Nephron (organoid): ENCODE results near the gene CEP192.

Experiments
- H3K27ac Mint-ChIP-seq, 3 experiments: 2 replicates each; pipeline ENCODE4 v1.8.0; 2020; ENCODE audit warnings: mixed read lengths in 3 of 3, mild to moderate bottlenecking in 2 of 3, moderate library complexity in 1 of 3
- H3K27me3 Mint-ChIP-seq: 2 replicates; pipeline ENCODE4 v1.8.0; 2021; ENCODE audit warnings: low read depth, mild to moderate bottlenecking, moderate library complexity, mixed read lengths
- H3K36me3 Mint-ChIP-seq: 2 replicates; pipeline ENCODE4 v1.8.0; 2020; ENCODE audit warnings: low read depth, mixed read lengths
- H3K4me1 Mint-ChIP-seq: 2 replicates; pipeline ENCODE4 v1.8.0; 2020; ENCODE audit warnings: mixed read lengths
- H3K4me3 Mint-ChIP-seq, 3 experiments: 2 replicates each; pipeline ENCODE4 v1.8.0; 2020; ENCODE audit warnings: mild to moderate bottlenecking in 3 of 3, mixed read lengths in 3 of 3, moderate library complexity in 2 of 3
- H3K9me3 Mint-ChIP-seq: 2 replicates; pipeline ENCODE4 v1.8.0; 2020; ENCODE audit warnings: mixed read lengths
- TF ChIP-seq, protein P1 (sequence below), 3 experiments: fragments of 200-600 bp; sonication (generic); IDR thresholded peaks; one replicate each; pipeline ENCODE4 v1.5.0; 2021; ENCODE audit warnings: antibody characterized with exemption in 3 of 3; ENCODE audit not compliant: unreplicated experiment in 3 of 3

Gene CEP192

DNA sequence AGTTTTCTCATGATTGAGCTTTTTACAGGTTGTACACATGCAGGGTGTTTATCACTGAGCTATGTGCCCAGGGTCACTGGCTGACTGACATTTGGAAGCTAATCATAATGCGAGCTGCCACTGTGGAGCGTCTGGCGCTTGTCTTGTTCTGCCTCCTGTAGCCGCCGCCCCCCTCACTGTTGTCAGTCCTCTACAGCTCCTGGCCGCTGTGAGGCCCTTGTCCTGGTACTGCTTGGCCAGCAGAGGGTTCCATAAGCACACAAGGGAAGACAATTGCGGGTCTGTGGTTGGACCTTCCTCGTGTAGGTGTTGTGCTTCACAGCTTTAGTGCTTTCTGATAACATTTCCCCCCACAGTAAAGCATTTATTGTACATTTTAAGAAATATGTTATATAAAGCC, 121.8 kb downstream of the CEP192 start:
- no peak overlapping the region for H3K27ac Mint-ChIP-seq

DNA sequence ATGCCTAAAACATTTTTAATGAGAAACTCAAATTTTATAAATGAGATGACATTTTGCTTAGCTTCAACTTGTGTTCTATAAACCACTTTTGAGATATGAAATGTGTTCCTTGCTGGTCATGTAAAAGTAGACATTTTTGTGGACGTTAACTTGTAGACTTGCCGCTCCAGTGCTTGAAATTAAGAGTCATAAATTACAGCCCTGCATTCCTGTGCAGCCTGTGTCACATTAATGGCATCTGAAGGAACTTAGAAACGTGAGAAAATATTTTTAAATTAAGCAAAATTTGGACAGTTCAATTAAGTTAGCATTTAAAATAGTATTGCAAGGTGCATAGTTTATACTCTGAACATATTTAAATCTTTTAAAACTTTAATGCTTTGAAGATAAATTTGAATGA, 129.1 kb downstream of the CEP192 start:
- Mint-ChIP-seq H3K4me1 (no peaks in the 10 kb centered on the region), H3K9me3 (no peaks in the 10 kb centered on the region), H3K36me3 (peaks cover 27% of the 10 kb centered on the region), H3K4me3 (no peak overlapping the region), H3K27ac (peak overlapping the region in 2 of 3 experiments; percentile 41 to 75), H3K27me3 (no peaks in the 10 kb centered on the region)
- TF ChIP-seq, protein P1, sequence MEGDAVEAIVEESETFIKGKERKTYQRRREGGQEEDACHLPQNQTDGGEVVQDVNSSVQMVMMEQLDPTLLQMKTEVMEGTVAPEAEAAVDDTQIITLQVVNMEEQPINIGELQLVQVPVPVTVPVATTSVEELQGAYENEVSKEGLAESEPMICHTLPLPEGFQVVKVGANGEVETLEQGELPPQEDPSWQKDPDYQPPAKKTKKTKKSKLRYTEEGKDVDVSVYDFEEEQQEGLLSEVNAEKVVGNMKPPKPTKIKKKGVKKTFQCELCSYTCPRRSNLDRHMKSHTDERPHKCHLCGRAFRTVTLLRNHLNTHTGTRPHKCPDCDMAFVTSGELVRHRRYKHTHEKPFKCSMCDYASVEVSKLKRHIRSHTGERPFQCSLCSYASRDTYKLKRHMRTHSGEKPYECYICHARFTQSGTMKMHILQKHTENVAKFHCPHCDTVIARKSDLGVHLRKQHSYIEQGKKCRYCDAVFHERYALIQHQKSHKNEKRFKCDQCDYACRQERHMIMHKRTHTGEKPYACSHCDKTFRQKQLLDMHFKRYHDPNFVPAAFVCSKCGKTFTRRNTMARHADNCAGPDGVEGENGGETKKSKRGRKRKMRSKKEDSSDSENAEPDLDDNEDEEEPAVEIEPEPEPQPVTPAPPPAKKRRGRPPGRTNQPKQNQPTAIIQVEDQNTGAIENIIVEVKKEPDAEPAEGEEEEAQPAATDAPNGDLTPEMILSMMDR (IDR thresholded peaks at IDR 0.05; ENCODE audit: unreplicated experiment in 3 of 3), result no peak

More for the DNA sequence above, 121.8 kb downstream of the CEP192 start:
- peaks cover 66% of the 10 kb centered on the region for H3K36me3 Mint-ChIP-seq
- no peaks in the 10 kb centered on the region for H3K4me1 Mint-ChIP-seq
- no peaks in the 10 kb centered on the region for H3K27me3 Mint-ChIP-seq
- peaks cover 12% of the 10 kb centered on the region for H3K9me3 Mint-ChIP-seq
- TF ChIP-seq, protein P1 (IDR thresholded peaks at IDR 0.05; ENCODE audit: unreplicated experiment in 3 of 3), result peak; percentile 45 to 75 (median 65)
- H3K4me3 Mint-ChIP-seq, result no peak overlapping the region

DNA sequence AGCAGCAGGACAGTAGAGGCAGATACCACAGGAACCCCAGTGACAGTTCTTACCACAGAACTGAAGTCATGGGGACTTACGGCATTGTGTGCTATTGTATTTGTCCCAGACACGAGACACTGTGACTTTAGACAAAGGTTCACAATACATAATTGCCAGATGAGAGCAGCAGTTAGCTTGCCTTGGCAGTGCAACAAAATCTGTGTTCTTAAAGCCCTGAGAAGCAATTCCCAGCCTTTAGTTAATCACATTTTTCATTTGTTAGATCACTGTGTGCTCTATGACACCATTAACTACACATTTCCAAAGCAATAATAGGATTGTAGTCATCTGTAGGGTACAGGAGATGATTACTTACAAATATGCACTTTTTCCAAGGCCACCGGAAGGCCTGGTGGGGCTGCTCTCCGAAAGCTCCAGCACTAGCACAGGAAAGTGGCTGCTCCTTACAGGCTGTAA, 129.8 kb downstream of the CEP192 start:
- H3K9me3 Mint-ChIP-seq, result no peaks in the 10 kb centered on the region
- no peaks in the 10 kb centered on the region for H3K4me1 Mint-ChIP-seq
- no peak overlapping the region for H3K4me3 Mint-ChIP-seq
- H3K27me3 Mint-ChIP-seq, result no peaks in the 10 kb centered on the region
- TF ChIP-seq, protein P1 (IDR thresholded peaks at IDR 0.05; ENCODE audit: unreplicated experiment in 3 of 3), result no peak
- H3K36me3 Mint-ChIP-seq, result peaks cover 19% of the 10 kb centered on the region
- H3K27ac Mint-ChIP-seq, result peak overlapping the region; percentile 48 to 75 (median 48)

DNA sequence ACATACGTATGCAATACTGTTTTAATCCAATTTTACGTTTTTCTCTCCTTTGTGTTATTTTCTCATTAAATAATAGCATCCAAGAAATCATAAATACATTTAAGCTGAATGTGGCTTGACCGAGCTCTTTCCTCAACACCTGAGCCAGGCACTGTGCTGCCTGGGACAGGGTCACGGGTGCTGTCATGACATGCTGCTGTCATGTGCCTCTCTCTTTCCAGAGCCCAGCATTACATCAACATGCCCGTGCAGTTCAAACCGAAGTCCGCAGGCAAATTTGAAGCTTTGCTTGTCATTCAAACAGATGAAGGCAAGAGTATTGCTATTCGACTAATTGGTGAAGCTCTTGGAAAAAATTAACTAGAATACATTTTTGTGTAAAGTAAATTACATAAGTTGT, 133.2 kb downstream of the CEP192 start:
- H3K27ac Mint-ChIP-seq, result no peak overlapping the region
- peaks cover 11% of the 10 kb centered on the region for H3K36me3 Mint-ChIP-seq
- no peaks in the 10 kb centered on the region for H3K9me3 Mint-ChIP-seq
- H3K4me1 Mint-ChIP-seq, result no peaks in the 10 kb centered on the region
- H3K27me3 Mint-ChIP-seq, result no peaks in the 10 kb centered on the region
- TF ChIP-seq, protein P1 (IDR thresholded peaks at IDR 0.05; ENCODE audit: unreplicated experiment in 3 of 3), result no peak
- H3K4me3 Mint-ChIP-seq, result no peak overlapping the region

GRCh38 chr18:13125191-13125590, 134.0 kb downstream of the CEP192 start:
- Mint-ChIP-seq H3K27me3 (no peaks in the 10 kb centered on the region), H3K4me3 (no peak overlapping the region), H3K36me3 (peaks cover 14% of the 10 kb centered on the region), H3K27ac (peak overlapping the region in 2 of 3 experiments; percentile 10 to 66), H3K9me3 (no peaks in the 10 kb centered on the region), H3K4me1 (no peaks in the 10 kb centered on the region)
- TF ChIP-seq, protein P1 (IDR thresholded peaks at IDR 0.05; ENCODE audit: unreplicated experiment in 3 of 3), result no peak

GRCh38 chr18:13126966-13127598, 135.9 kb downstream of the CEP192 start:
- Mint-ChIP-seq H3K4me3 (no peak overlapping the region), H3K27ac (peak overlapping the region in 1 of 3 experiments; percentile 7), H3K36me3 (peaks cover 22% of the 10 kb centered on the region), H3K27me3 (no peaks in the 10 kb centered on the region), H3K4me1 (no peaks in the 10 kb centered on the region), H3K9me3 (no peaks in the 10 kb centered on the region)
- TF ChIP-seq, protein P1 (IDR thresholded peaks at IDR 0.05; ENCODE audit: unreplicated experiment in 3 of 3), result no peak
